ENCODE measurements around the gene EPHA6.

The EPHA6 gene

GRCh38 chr3:96986241-96986640 is 171.8 kb downstream of the EPHA6 start:
- no peaks in the 10 kb centered on the region for H3K36me3 ChIP-seq
- H3K27ac ChIP-seq: no peak overlapping the region
- H3K4me3 ChIP-seq (ENCODE audit: low read depth, low read length): no peak overlapping the region
- no peak for DNase-seq
- no peaks in the 10 kb centered on the region for H3K9me3 ChIP-seq (ENCODE audit: severe bottlenecking)
- H3K27me3 ChIP-seq (ENCODE audit: insufficient read depth, low read depth, severe bottlenecking): no peaks in the 10 kb centered on the region
- TF ChIP-seq, protein P1, sequence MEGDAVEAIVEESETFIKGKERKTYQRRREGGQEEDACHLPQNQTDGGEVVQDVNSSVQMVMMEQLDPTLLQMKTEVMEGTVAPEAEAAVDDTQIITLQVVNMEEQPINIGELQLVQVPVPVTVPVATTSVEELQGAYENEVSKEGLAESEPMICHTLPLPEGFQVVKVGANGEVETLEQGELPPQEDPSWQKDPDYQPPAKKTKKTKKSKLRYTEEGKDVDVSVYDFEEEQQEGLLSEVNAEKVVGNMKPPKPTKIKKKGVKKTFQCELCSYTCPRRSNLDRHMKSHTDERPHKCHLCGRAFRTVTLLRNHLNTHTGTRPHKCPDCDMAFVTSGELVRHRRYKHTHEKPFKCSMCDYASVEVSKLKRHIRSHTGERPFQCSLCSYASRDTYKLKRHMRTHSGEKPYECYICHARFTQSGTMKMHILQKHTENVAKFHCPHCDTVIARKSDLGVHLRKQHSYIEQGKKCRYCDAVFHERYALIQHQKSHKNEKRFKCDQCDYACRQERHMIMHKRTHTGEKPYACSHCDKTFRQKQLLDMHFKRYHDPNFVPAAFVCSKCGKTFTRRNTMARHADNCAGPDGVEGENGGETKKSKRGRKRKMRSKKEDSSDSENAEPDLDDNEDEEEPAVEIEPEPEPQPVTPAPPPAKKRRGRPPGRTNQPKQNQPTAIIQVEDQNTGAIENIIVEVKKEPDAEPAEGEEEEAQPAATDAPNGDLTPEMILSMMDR (IDR thresholded peaks at IDR 0.05; ENCODE audit: low read depth, low read length): no peak

DNA sequence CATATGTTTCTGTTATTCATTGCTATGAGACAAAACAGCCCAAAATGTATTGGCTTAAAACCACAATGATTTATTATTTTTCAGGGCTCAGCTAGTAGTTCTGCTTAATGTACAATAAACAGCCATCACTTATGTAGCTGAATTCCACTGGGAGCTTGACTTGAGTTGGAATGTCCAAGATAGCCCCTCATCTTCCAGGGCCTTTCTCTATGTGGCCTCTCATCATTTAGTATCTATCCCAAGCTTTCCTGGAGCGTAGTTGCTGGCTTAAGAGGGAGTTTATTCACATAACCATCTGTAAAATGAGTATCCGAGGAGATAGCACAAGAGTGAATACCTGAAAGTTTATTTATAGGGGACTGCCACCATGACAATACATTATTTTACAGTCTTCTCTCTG is 176.8 kb downstream of the EPHA6 start:
- Histone ChIP-seq H3K4me3 (ENCODE audit: low read depth, low read length) (no peak overlapping the region), H3K9me3 (ENCODE audit: severe bottlenecking) (no peaks in the 10 kb centered on the region), H3K36me3 (no peaks in the 10 kb centered on the region), H3K27ac (no peak overlapping the region), H3K27me3 (ENCODE audit: insufficient read depth, low read depth, severe bottlenecking) (no peaks in the 10 kb centered on the region)
- TF ChIP-seq, protein P1 (IDR thresholded peaks at IDR 0.05; ENCODE audit: low read depth, low read length): no peak
- DNase-seq: no peak

- no peaks in the 10 kb centered on the region for H3K36me3 ChIP-seq
- H3K9me3 ChIP-seq (ENCODE audit: severe bottlenecking): no peaks in the 10 kb centered on the region
- no peak for DNase-seq
- no peaks in the 10 kb centered on the region for H3K27me3 ChIP-seq (ENCODE audit: insufficient read depth, low read depth, severe bottlenecking)
- TF ChIP-seq, protein P1 (IDR thresholded peaks at IDR 0.05; ENCODE audit: low read depth, low read length): no peak
- H3K27ac ChIP-seq: no peak overlapping the region
- H3K4me3 ChIP-seq (ENCODE audit: low read depth, low read length): no peak overlapping the region
Observed at GRCh38 chr3:96991800-96992365, 177.5 kb downstream of the EPHA6 start.

DNA sequence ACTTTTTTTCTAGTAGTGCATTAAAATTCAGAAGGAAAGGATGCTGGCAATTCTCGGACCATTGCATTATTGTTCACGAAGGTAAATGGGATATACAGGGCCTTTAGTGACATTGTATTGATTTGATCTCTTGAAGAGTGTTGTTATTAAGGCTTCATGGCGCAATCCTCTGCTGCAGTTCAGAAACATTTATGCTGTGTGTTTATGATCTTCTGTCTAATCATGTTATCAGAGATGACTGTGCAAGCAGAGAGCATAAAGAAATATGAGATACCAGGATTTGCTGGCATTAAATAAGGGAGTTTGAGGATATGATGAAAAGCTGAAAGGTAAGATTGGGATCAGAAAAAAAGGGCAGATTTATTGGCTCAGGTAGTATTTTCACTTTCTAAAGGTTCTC is 180.6 kb downstream of the EPHA6 start:
- TF ChIP-seq, protein P1 (IDR thresholded peaks at IDR 0.05; ENCODE audit: low read depth, low read length): no peak

DNA sequence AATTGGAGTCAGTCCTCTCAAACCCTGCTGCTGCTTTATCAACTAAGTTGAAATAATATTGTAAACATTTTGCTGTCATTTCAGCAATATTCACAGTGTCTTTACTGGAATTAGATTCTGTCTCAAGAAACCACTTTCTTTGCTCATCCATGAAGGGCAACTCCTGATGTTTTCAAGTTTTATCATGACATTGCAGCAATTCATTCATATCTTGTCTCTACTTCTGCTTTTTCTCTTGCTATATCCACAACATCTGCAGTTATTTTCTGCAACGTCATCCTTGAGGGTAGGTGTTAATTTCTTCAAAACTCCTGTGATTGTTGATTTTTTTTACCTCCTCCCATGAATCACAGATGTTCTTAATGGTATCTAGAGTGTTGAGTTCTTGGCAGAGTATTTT is 181.6 kb downstream of the EPHA6 start:
- DNase-seq: no peak
- Histone ChIP-seq H3K36me3 (no peaks in the 10 kb centered on the region), H3K9me3 (ENCODE audit: severe bottlenecking) (no peaks in the 10 kb centered on the region), H3K27me3 (ENCODE audit: insufficient read depth, low read depth, severe bottlenecking) (no peaks in the 10 kb centered on the region), H3K27ac (no peak overlapping the region), H3K4me3 (ENCODE audit: low read depth, low read length) (no peak overlapping the region)
- TF ChIP-seq, protein P1 (IDR thresholded peaks at IDR 0.05; ENCODE audit: low read depth, low read length): no peak

More for the DNA sequence above, 180.6 kb downstream of the EPHA6 start:
- no peak for DNase-seq
- no peak overlapping the region for H3K4me3 ChIP-seq (ENCODE audit: low read depth, low read length)
- H3K36me3 ChIP-seq: no peaks in the 10 kb centered on the region
- H3K9me3 ChIP-seq (ENCODE audit: severe bottlenecking): no peaks in the 10 kb centered on the region
- H3K27me3 ChIP-seq (ENCODE audit: insufficient read depth, low read depth, severe bottlenecking): no peaks in the 10 kb centered on the region
- no peak overlapping the region for H3K27ac ChIP-seq

- Histone ChIP-seq H3K4me3 (ENCODE audit: low read depth, low read length) (no peak overlapping the region), H3K9me3 (ENCODE audit: severe bottlenecking) (no peaks in the 10 kb centered on the region), H3K36me3 (no peaks in the 10 kb centered on the region), H3K27me3 (ENCODE audit: insufficient read depth, low read depth, severe bottlenecking) (no peaks in the 10 kb centered on the region), H3K27ac (no peak overlapping the region)
- DNase-seq: no peak
- TF ChIP-seq, protein P1 (IDR thresholded peaks at IDR 0.05; ENCODE audit: low read depth, low read length): no peak
Observed at GRCh38 chr3:97001611-97002010, 187.2 kb downstream of the EPHA6 start.

Measured in WERI-Rb-1 (cell line).